H9 (cell line): ENCODE results near the gene WIPF1. TPM values are rescaled to one million over a fixed set of nuclear protein-coding genes. Genes with fewer than 3 reads are reported as not detected.

ENCODE experiments used
- DNase-seq: peaks from one replicate; pipeline ENCODE4 v3.0.0-alpha.2; 2017
- H2AFZ ChIP-seq: one replicate; pipeline ENCODE4 v1.6.1; 2013; ENCODE audit warnings: mild to moderate bottlenecking, low read length, control low read depth, moderate library complexity
- H2AK5ac ChIP-seq: 2 replicates; pipeline ENCODE4 v1.6.1; 2013; ENCODE audit warnings: low read length, control low read depth, mixed read lengths; ENCODE audit not compliant: insufficient read length
- H2BK120ac ChIP-seq: one replicate; pipeline ENCODE4 v1.6.1; 2013; ENCODE audit warnings: low read depth, mild to moderate bottlenecking, low read length, control low read depth, inconsistent platforms; ENCODE audit not compliant: poor library complexity, severe bottlenecking
- H2BK12ac ChIP-seq: 2 replicates; pipeline ENCODE4 v1.6.1; 2013; ENCODE audit warnings: low read length, control low read depth, mixed read lengths, low read depth; ENCODE audit not compliant: insufficient read length
- H2BK15ac ChIP-seq: 2 replicates; pipeline ENCODE4 v1.6.1; 2013; ENCODE audit warnings: low read depth, low read length, control low read depth
- H2BK20ac ChIP-seq: one replicate; pipeline ENCODE4 v1.6.1; 2013; ENCODE audit warnings: low read depth, mild to moderate bottlenecking, low read length, control low read depth, inconsistent platforms; ENCODE audit not compliant: poor library complexity, severe bottlenecking
- H2BK5ac ChIP-seq: 2 replicates; pipeline ENCODE4 v1.6.1; 2013; ENCODE audit warnings: low read length, control low read depth, mixed read lengths; ENCODE audit not compliant: insufficient read length
- H3K14ac ChIP-seq: 2 replicates; pipeline ENCODE4 v1.6.1; 2013; ENCODE audit warnings: low read length, control low read depth; ENCODE audit not compliant: insufficient read depth
- H3K18ac ChIP-seq: 2 replicates; pipeline ENCODE4 v1.6.1; 2013; ENCODE audit warnings: low read depth, mild to moderate bottlenecking, mixed read lengths, low read length, control low read depth; ENCODE audit not compliant: insufficient read length
- H3K23ac ChIP-seq: 2 replicates; pipeline ENCODE4 v1.6.1; 2013; ENCODE audit warnings: low read length, control low read depth, mixed read lengths, low read depth; ENCODE audit not compliant: insufficient read length
- H3K23me2 ChIP-seq: 2 replicates; pipeline ENCODE4 v1.6.1; 2013; ENCODE audit warnings: low read depth, mild to moderate bottlenecking, mixed read lengths, low read length, control low read depth; ENCODE audit not compliant: insufficient read length, poor library complexity, severe bottlenecking
- H3K27ac ChIP-seq: 2 replicates; pipeline ENCODE4 v1.5.1; 2013; ENCODE audit warnings: low read length, control low read depth, mixed read lengths, low read depth; ENCODE audit not compliant: insufficient read length
- H3K27me3 ChIP-seq: 2 replicates; pipeline ENCODE4 v1.6.1; 2013; ENCODE audit warnings: low read length, control low read depth, inconsistent platforms; ENCODE audit not compliant: insufficient read depth
- H3K4ac ChIP-seq: 2 replicates; pipeline ENCODE4 v1.6.1; 2013; ENCODE audit warnings: low read depth, mild to moderate bottlenecking, control low read depth, inconsistent platforms, low read length, moderate library complexity
- H3K4me1 ChIP-seq: 2 replicates; pipeline ENCODE4 v1.6.1; 2013; ENCODE audit warnings: low read length, control low read depth, inconsistent platforms; ENCODE audit not compliant: insufficient read depth
- H3K4me2 ChIP-seq: 2 replicates; pipeline ENCODE4 v1.6.1; 2013; ENCODE audit warnings: low read length, control low read depth, mixed read lengths; ENCODE audit not compliant: insufficient read length, insufficient read depth
- H3K56ac ChIP-seq: 2 replicates; pipeline ENCODE4 v1.6.1; 2013; ENCODE audit warnings: low read depth, mild to moderate bottlenecking, mixed read lengths, low read length, control low read depth; ENCODE audit not compliant: insufficient read length
- H3K79me1 ChIP-seq: 2 replicates; pipeline ENCODE4 v1.6.1; 2013; ENCODE audit warnings: low read depth, mild to moderate bottlenecking, moderate library complexity, low read length, control low read depth, inconsistent platforms; ENCODE audit not compliant: insufficient read depth, poor library complexity, severe bottlenecking
- H3K79me2 ChIP-seq: 2 replicates; pipeline ENCODE4 v1.6.1; 2013; ENCODE audit warnings: low read length, control low read depth, inconsistent platforms; ENCODE audit not compliant: insufficient read depth
- H3K9ac ChIP-seq: 2 replicates; pipeline ENCODE4 v1.6.1; 2013; ENCODE audit warnings: low read length, control low read depth, mixed read lengths; ENCODE audit not compliant: insufficient read length; ENCODE audit errors: extremely low read depth
- H3K9me3 ChIP-seq: one replicate; pipeline ENCODE4 v1.6.1; 2013; ENCODE audit warnings: low read depth, low read length, inconsistent platforms; ENCODE audit not compliant: control insufficient read depth
- H3T11ph ChIP-seq: one replicate; pipeline ENCODE4 v1.6.1; 2013; ENCODE audit warnings: mild to moderate bottlenecking, low read length, control low read depth, inconsistent platforms
- H4K20me1 ChIP-seq: one replicate; pipeline ENCODE4 v1.6.1; 2013; ENCODE audit not compliant: control insufficient read depth, insufficient read length, insufficient read depth
- H4K5ac ChIP-seq: 2 replicates; pipeline ENCODE4 v1.6.1; 2013; ENCODE audit warnings: low read depth, mild to moderate bottlenecking, mixed read lengths, low read length, control low read depth; ENCODE audit not compliant: insufficient read length
- H4K8ac ChIP-seq: replicated peaks from 2 replicates; pipeline ENCODE4 v1.6.1; 2013; ENCODE audit warnings: low read length, control low read depth, mixed read lengths, low read depth; ENCODE audit not compliant: insufficient read length
- H4K91ac ChIP-seq: 2 replicates; pipeline ENCODE4 v1.6.1; 2013; ENCODE audit warnings: low read depth, mild to moderate bottlenecking, moderate library complexity, mixed read lengths, low read length, control low read depth; ENCODE audit not compliant: insufficient read length
- H3K27ac Mint-ChIP-seq, 3 experiments: 2 replicates in 2 of 3; 3 replicates in 1 of 3; pipeline ENCODE4 v1.8.0; 2020 to 2021; ENCODE audit warnings: mixed read lengths in 3 of 3, mild to moderate bottlenecking in 1 of 3, moderate library complexity in 1 of 3
- H3K27me3 Mint-ChIP-seq: 2 replicates; pipeline ENCODE4 v1.8.0; 2021; ENCODE audit warnings: low read depth, mild to moderate bottlenecking, moderate library complexity, mixed read lengths
- H3K36me3 Mint-ChIP-seq, 3 experiments: 2 replicates in 2 of 3; 3 replicates in 1 of 3; pipeline ENCODE4 v1.8.0; 2020 to 2021; ENCODE audit warnings: low read depth in 3 of 3, mixed read lengths in 3 of 3; ENCODE audit not compliant: insufficient read depth in 1 of 3
- H3K4me1 Mint-ChIP-seq, 2 experiments: 2 replicates each; pipeline ENCODE4 v1.8.0; 2020; ENCODE audit warnings: mixed read lengths in 2 of 2
- H3K4me3 Mint-ChIP-seq, 2 experiments: 2 replicates in 1 of 2; 3 replicates in 1 of 2; pipeline ENCODE4 v1.8.0; 2020 to 2021; ENCODE audit warnings: mild to moderate bottlenecking in 2 of 2, mixed read lengths in 2 of 2, moderate library complexity in 1 of 2
- H3K9me3 Mint-ChIP-seq, 2 experiments: 2 replicates in 1 of 2; 3 replicates in 1 of 2; pipeline ENCODE4 v1.8.0; 2020; ENCODE audit warnings: mild to moderate bottlenecking in 2 of 2, mixed read lengths in 2 of 2, moderate library complexity in 1 of 2
- WGBS: extraction: QIAGEN DNeasy Blood & Tissue Kit; methylation state at CpG from one replicate; pipeline ENCODE4 v1.1.7; 2013; ENCODE audit warnings: missing lambda C conversion rate, low lambda C conversion rate, mixed read lengths; ENCODE audit not compliant: insufficient read length; ENCODE audit errors: extremely low coverage; 5-methylcytosine and 5-hydroxymethylcytosine counted together
- total RNA-seq: library from RNA; stranded (reverse); gene quantifications from 2 replicates; pipeline ENCODE4 v1.2.1, GENCODE V29; 2021
- TF ChIP-seq, protein P1 (sequence below): fragments of 200-600 bp; sonication (generic); conservative IDR thresholded peaks from 3 replicates; pipeline ENCODE4 v1.8.0; 2021; ENCODE audit warnings: antibody characterized with exemption, mild to moderate bottlenecking

Gene WIPF1
- total RNA-seq, 1 experiment from 2014 or later, result 5.1 TPM

- Histone ChIP-seq H2BK15ac (no peak overlapping the region), H2BK120ac (no peak overlapping the region), H3K18ac (no peak overlapping the region), H3K4me2 (no peak overlapping the region), H3K23me2 (no peaks in the 10 kb centered on the region), H4K91ac (no peak overlapping the region), H3K9ac (no peak overlapping the region), H3K4ac (no peak overlapping the region), H3T11ph (no peak overlapping the region), H2BK12ac (no peak overlapping the region), H4K20me1 (no peaks in the 10 kb centered on the region), H4K8ac (no peak overlapping the region), H3K79me2 (no peaks in the 10 kb centered on the region), H3K23ac (no peak overlapping the region), H2AK5ac (no peak overlapping the region), H3K4me1 (no peaks in the 10 kb centered on the region), H3K27me3 (no peaks in the 10 kb centered on the region), H2AFZ (no peak overlapping the region), H3K56ac (no peak overlapping the region), H3K27ac (no peak overlapping the region), H3K14ac (no peak overlapping the region), H3K79me1 (no peaks in the 10 kb centered on the region), H4K5ac (no peak overlapping the region), H2BK20ac (no peak overlapping the region), H2BK5ac (no peak overlapping the region), H3K9me3 (no peaks in the 10 kb centered on the region)
- DNase-seq, result no peak
- Mint-ChIP-seq H3K4me1 (peaks cover 0 to 7% of the 10 kb centered on the region in 2 experiments; a peak in 1 of 4 replicates), H3K27ac (no peak overlapping the region), H3K4me3 (no peak overlapping the region), H3K36me3 (no peaks in the 10 kb centered on the region), H3K27me3 (no peaks in the 10 kb centered on the region; the same call in none of the 2 replicates), H3K9me3 (no peaks in the 10 kb centered on the region)
- TF ChIP-seq, protein P1, sequence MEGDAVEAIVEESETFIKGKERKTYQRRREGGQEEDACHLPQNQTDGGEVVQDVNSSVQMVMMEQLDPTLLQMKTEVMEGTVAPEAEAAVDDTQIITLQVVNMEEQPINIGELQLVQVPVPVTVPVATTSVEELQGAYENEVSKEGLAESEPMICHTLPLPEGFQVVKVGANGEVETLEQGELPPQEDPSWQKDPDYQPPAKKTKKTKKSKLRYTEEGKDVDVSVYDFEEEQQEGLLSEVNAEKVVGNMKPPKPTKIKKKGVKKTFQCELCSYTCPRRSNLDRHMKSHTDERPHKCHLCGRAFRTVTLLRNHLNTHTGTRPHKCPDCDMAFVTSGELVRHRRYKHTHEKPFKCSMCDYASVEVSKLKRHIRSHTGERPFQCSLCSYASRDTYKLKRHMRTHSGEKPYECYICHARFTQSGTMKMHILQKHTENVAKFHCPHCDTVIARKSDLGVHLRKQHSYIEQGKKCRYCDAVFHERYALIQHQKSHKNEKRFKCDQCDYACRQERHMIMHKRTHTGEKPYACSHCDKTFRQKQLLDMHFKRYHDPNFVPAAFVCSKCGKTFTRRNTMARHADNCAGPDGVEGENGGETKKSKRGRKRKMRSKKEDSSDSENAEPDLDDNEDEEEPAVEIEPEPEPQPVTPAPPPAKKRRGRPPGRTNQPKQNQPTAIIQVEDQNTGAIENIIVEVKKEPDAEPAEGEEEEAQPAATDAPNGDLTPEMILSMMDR, result no peak
- WGBS, result no CpG with 5 or more reads among the region's 2 CpGs
These were observed 15.9 kb upstream of the WIPF1 start for GRCh38 chr2:174613531-174613930.
